SK-N-SH (cell line): ENCODE data around the gene UBAP1L. TPM values are rescaled to one million over a fixed set of nuclear protein-coding genes. Genes with fewer than 3 reads are reported as not detected.

Source experiments
- CTCF ChIA-PET: fragments of 300-600, 350-600 bp; formaldehyde crosslinking; extraction: SDS; loops from one replicate; lab custom pipeline; 2021; lab: Yijun Ruan, JAX
- POLR2A ChIA-PET: fragments of 350-600 bp; sonication (Branson Sonifier 250); formaldehyde crosslinking; extraction: SDS; loops from one replicate; lab custom pipeline; 2020; ENCODE audit warnings: antibody characterized with exemption, inconsistent platforms; lab: Yijun Ruan, JAX
- DNase-seq: peaks from one replicate; pipeline ENCODE4 v3.0.0; 2012
- H2AFZ ChIP-seq: fragments of 200-600 bp; sonication (generic); 2 replicates; pipeline ENCODE4 v1.8.1; 2016; ENCODE audit warnings: antibody characterized with exemption, mild to moderate bottlenecking, low read depth
- H3F3A ChIP-seq: fragments of 200-600 bp; sonication (generic); replicated peaks from 2 replicates; pipeline ENCODE3; 2016; ENCODE audit warnings: antibody characterized with exemption, mild to moderate bottlenecking; ENCODE audit not compliant: insufficient read depth
- H3K27ac ChIP-seq, 2 experiments: fragments of 200-500 bp in 1 of 2; fragments of 200-600 bp in 1 of 2; sonication (Bioruptor generic) in 1 of 2; sonication (generic), shearing (Covaris generic) in 1 of 2; 2 replicates each; pipeline versions ENCODE4 v1.5.1 to v1.6.1; 2014 to 2016; ENCODE audit warnings: low read depth in 2 of 2, inconsistent platforms in 1 of 2, low read length in 1 of 2, mild to moderate bottlenecking in 1 of 2, mixed read lengths in 1 of 2
- H3K27me3 ChIP-seq: fragments of 200-600 bp; sonication (generic), shearing (Covaris generic); 2 replicates; pipeline ENCODE4 v1.6.1; 2016; ENCODE audit warnings: mixed run types; ENCODE audit not compliant: insufficient read depth
- H3K36me3 ChIP-seq, 2 experiments: fragments of 200-500 bp in 1 of 2; fragments of 200-600 bp in 1 of 2; sonication (Bioruptor generic) in 1 of 2; sonication (generic) in 1 of 2; replicated peaks in 1 of 2; 2 replicates each; pipeline versions ENCODE3 to v1.5.1; 2014 to 2016; ENCODE audit warnings: low read length in 1 of 2, mild to moderate bottlenecking in 1 of 2; ENCODE audit not compliant: insufficient read depth in 2 of 2, control insufficient read depth in 1 of 2
- H3K4me1 ChIP-seq, 2 experiments: fragments of 200-500 bp in 1 of 2; fragments of 200-600 bp in 1 of 2; sonication (Bioruptor generic) in 1 of 2; sonication (generic), shearing (Covaris generic) in 1 of 2; 2 replicates each; pipeline versions ENCODE4 v1.5.1 to v1.6.1; 2014 to 2016; ENCODE audit warnings: low read depth in 1 of 2, low read length in 1 of 2, mixed run types in 1 of 2; ENCODE audit not compliant: insufficient read depth in 2 of 2, control insufficient read depth in 1 of 2
- H3K4me2 ChIP-seq: fragments of 200-600 bp; sonication (generic), shearing (Covaris generic); 2 replicates; pipeline ENCODE4 v1.6.1; 2017; ENCODE audit warnings: mixed run types
- H3K4me3 ChIP-seq, 2 experiments: fragments of 200-500 bp in 1 of 2; fragments of 200-600 bp in 1 of 2; sonication (Bioruptor generic) in 1 of 2; sonication (generic), shearing (Covaris generic) in 1 of 2; 2 replicates each; pipeline versions ENCODE4 v1.5.1 to v1.8.1; 2014 to 2016; ENCODE audit warnings: low read depth in 2 of 2, inconsistent platforms in 1 of 2, low read length in 1 of 2, mild to moderate bottlenecking in 1 of 2, mixed read lengths in 1 of 2, moderate library complexity in 1 of 2
- H3K79me2 ChIP-seq: fragments of 200-600 bp; sonication (generic); 2 replicates; pipeline ENCODE4 v1.8.1; 2017; ENCODE audit warnings: mild to moderate bottlenecking; ENCODE audit not compliant: insufficient read depth
- H3K9ac ChIP-seq: fragments of 200-600 bp; sonication (generic); 2 replicates; pipeline ENCODE4 v1.6.1; 2017; ENCODE audit warnings: mixed run types
- H3K9me2 ChIP-seq: fragments of 200-600 bp; sonication (generic); 2 replicates; pipeline ENCODE4 v1.6.1; 2017; ENCODE audit warnings: mixed run types
- H3K9me3 ChIP-seq: fragments of 200-600 bp; sonication (generic); 2 replicates; pipeline ENCODE4 v1.6.1; 2017; ENCODE audit warnings: mixed run types, mild to moderate bottlenecking, moderate library complexity
- H4K20me1 ChIP-seq: fragments of 200-600 bp; sonication (generic); 2 replicates; pipeline ENCODE4 v1.6.1; 2017; ENCODE audit warnings: mild to moderate bottlenecking, mixed run types; ENCODE audit not compliant: insufficient read depth
- EP300 ChIP-seq, 2 experiments: IDR thresholded peaks; 2 replicates each; pipeline versions ENCODE4 v1.4.0 to v1.6.1; 2012; ENCODE audit warnings: borderline replicate concordance in 1 of 2, low read depth in 1 of 2, low read length in 1 of 2
- EZH2phosphoT487 ChIP-seq: fragments of 200-600 bp; sonication (generic); IDR thresholded peaks from 2 replicates; pipeline ENCODE4 v1.6.1; 2017; ENCODE audit warnings: low read depth, mixed run types, mild to moderate bottlenecking, antibody characterized with exemption, moderate library complexity, borderline replicate concordance
- FOSL2 ChIP-seq: IDR thresholded peaks from 2 replicates; pipeline ENCODE4 v1.4.0; 2012; ENCODE audit warnings: low read depth, mild to moderate bottlenecking, moderate library complexity, borderline replicate concordance
- FOXJ3 ChIP-seq: sonication (generic); formaldehyde crosslinking; IDR thresholded peaks from 2 replicates; pipeline ENCODE4 v1.5.1; 2020; ENCODE audit warnings: mild to moderate bottlenecking, missing genetic modification reagents
- GABPA ChIP-seq: IDR thresholded peaks from 2 replicates; pipeline ENCODE4 v1.4.0; 2012; ENCODE audit warnings: low read depth, mild to moderate bottlenecking
- MEF2A ChIP-seq: IDR thresholded peaks from 2 replicates; pipeline ENCODE4 v1.4.0; 2012; ENCODE audit warnings: low read depth, borderline replicate concordance
- MXI1 ChIP-seq: IDR thresholded peaks from 2 replicates; pipeline ENCODE4 v1.6.1; 2012; ENCODE audit warnings: mild to moderate bottlenecking, low read depth, low read length, improper control_type of control experiment
- NFIC ChIP-seq: IDR thresholded peaks from 2 replicates; pipeline ENCODE4 v1.4.0; 2012; ENCODE audit warnings: borderline replicate concordance
- NRF1 ChIP-seq: IDR thresholded peaks from 2 replicates; pipeline ENCODE4 v1.6.1; 2012; ENCODE audit warnings: low read depth, mild to moderate bottlenecking, low read length
- RCOR1 ChIP-seq: fragments of 150-350 bp; IDR thresholded peaks from 2 replicates; pipeline ENCODE4 v1.6.1; 2017; ENCODE audit warnings: antibody characterized with exemption, low read length
- RXRA ChIP-seq: IDR thresholded peaks from 2 replicates; pipeline ENCODE4 v1.4.0; 2012; ENCODE audit warnings: low read depth, mild to moderate bottlenecking, borderline replicate concordance
- SIN3A ChIP-seq: IDR thresholded peaks from 2 replicates; pipeline ENCODE4 v1.6.1; 2012; ENCODE audit warnings: low read depth, mild to moderate bottlenecking, low read length, moderate library complexity, borderline replicate concordance
- SMC3 ChIP-seq: IDR thresholded peaks from 2 replicates; pipeline ENCODE4 v1.6.1; 2012; ENCODE audit warnings: low read depth, low read length, improper control_type of control experiment
- TCF12 ChIP-seq: IDR thresholded peaks from 2 replicates; pipeline ENCODE4 v1.4.0; 2012
- TEAD4 ChIP-seq: IDR thresholded peaks from 2 replicates; pipeline ENCODE4 v1.4.0; 2012; ENCODE audit warnings: mild to moderate bottlenecking, borderline replicate concordance; ENCODE audit not compliant: insufficient read depth
- YY1 ChIP-seq: IDR thresholded peaks from 2 replicates; pipeline ENCODE4 v1.4.0; 2012; ENCODE audit warnings: low read depth, mild to moderate bottlenecking
- WGBS: methylation state at CpG from one replicate; pipeline ENCODE4 v1.1.6; 2017; ENCODE audit warnings: low lambda C conversion rate; 5-methylcytosine and 5-hydroxymethylcytosine counted together
- polyA plus RNA-seq, 3 experiments: library from polyadenylated mRNA; depleted of rRNA; stranded (reverse); fragments of >200 nt; gene quantifications; 2 replicates each; pipeline ENCODE4 v1.2.3, GENCODE V29; 2012
- TF ChIP-seq, protein P1 (sequence below): fragments of 200-600 bp; sonication (generic); IDR thresholded peaks from 2 replicates; pipeline ENCODE4 v1.6.1; 2017; ENCODE audit warnings: antibody characterized with exemption, mild to moderate bottlenecking, moderate library complexity
- TF ChIP-seq, protein P2 (sequence below): fragments of 150-350 bp; IDR thresholded peaks from 2 replicates; pipeline ENCODE4 v1.6.1; 2017; ENCODE audit warnings: antibody characterized with exemption, low read length, low read depth, borderline replicate concordance
- TF ChIP-seq, protein P3 (sequence below): IDR thresholded peaks from 2 replicates; pipeline ENCODE4 v1.6.1; 2012; ENCODE audit warnings: mild to moderate bottlenecking, low read depth, low read length, moderate library complexity
- TF ChIP-seq, protein P4 (sequence below): IDR thresholded peaks from 2 replicates; pipeline ENCODE4 v1.4.0; 2012; ENCODE audit warnings: low read depth
- TF ChIP-seq, protein P5 (sequence below): IDR thresholded peaks from 2 replicates; pipeline ENCODE4 v1.4.0; 2012; ENCODE audit warnings: low read depth, borderline replicate concordance

UBAP1L gene
- polyA plus RNA-seq, 1 of the 3 experiments (the other 2 are of a cell fraction) = 1.8 TPM

DNA sequence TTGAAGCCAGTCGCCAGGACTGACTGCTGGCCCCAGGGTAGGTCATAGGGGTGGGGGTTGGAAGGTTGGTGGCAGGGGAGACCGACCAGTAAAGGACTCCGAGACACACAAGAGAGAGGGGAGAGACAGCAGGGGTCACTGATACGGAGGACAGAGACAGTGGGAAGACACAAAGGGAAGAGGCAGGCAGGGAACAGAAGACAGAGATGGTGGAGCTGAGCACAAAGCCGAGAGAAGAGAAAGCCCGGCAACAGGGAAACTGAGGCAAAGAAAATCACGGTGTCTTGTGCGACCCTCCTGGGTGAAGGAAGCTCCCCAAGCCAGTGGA is 47.7 kb downstream of the UBAP1L start (continued):
- TF ChIP-seq FOSL2 (no peak), GABPA (no peak), FOXJ3 (CRISPR knock-in tag) (no peak)

DNA sequence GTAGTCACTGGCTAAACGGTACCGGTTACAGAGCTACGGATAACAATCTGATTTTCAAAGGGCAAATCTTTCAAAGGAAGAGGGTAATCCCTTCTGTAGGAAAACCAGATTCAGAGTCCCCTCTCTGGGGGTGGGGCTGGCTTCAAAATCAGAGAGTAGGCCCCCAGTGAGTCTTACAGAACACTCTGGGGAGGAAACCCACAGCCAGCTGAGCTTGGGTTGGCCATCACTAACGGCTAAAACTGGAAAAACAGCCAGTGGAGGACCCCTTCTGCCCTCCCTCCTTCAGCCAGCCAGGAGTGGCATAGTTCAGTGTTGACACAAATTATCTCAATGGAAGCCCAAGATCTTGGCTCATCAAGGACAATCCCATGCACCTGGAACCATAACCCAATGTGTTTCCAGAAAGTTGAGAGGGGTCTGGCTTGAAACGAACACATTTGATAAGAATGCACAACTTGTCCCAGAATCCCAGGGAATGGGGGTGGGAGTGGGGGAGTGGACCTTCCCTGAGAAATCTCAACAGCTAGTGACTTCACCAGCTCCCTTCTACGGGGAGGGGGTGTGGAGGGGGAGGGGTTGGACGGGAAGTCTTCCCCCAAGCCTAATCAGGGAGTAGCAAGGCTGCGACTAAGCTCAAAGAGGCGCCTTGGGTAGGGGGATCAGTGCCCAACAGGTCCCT is 48.2 kb downstream of the UBAP1L start:
- H2AFZ ChIP-seq = no peak overlapping the region
- no peak overlapping the region for H3K9ac ChIP-seq
- DNase-seq = no peak
- no peaks in the 10 kb centered on the region for H4K20me1 ChIP-seq
- H3F3A ChIP-seq = peaks cover 4% of the 10 kb centered on the region
- POLR2A ChIA-PET = no interaction called here
- CTCF ChIA-PET = interaction anchor here (0.9 to 9.5 kb wide), 9 partner anchors 12 to 50 kb away, joined by 3 to 88 read pairs (median 4); no protein-coding TSS in a partner anchor
- H3K9me3 ChIP-seq = no peaks in the 10 kb centered on the region
- 79% methylated on average over 6 of the region's 9 CpGs for WGBS
- TF ChIP-seq NRF1 = no peak
- no peak for TF ChIP-seq NFIC
- no peak for TF ChIP-seq TEAD4
- TF ChIP-seq, protein P1, sequence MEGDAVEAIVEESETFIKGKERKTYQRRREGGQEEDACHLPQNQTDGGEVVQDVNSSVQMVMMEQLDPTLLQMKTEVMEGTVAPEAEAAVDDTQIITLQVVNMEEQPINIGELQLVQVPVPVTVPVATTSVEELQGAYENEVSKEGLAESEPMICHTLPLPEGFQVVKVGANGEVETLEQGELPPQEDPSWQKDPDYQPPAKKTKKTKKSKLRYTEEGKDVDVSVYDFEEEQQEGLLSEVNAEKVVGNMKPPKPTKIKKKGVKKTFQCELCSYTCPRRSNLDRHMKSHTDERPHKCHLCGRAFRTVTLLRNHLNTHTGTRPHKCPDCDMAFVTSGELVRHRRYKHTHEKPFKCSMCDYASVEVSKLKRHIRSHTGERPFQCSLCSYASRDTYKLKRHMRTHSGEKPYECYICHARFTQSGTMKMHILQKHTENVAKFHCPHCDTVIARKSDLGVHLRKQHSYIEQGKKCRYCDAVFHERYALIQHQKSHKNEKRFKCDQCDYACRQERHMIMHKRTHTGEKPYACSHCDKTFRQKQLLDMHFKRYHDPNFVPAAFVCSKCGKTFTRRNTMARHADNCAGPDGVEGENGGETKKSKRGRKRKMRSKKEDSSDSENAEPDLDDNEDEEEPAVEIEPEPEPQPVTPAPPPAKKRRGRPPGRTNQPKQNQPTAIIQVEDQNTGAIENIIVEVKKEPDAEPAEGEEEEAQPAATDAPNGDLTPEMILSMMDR = no peak
- no peak for TF ChIP-seq MEF2A
- TF ChIP-seq YY1 = no peak
- TF ChIP-seq FOXJ3 (CRISPR knock-in tag) = no peak
- TF ChIP-seq EP300 (IDR thresholded peaks at IDR 0.05; ENCODE audit: borderline replicate concordance in 1 of 2, low read depth in 1 of 2, low read length in 1 of 2) = no peak
- no peak for TF ChIP-seq RXRA
- no peak for TF ChIP-seq EZH2phosphoT487
- no peak for TF ChIP-seq SIN3A
- TF ChIP-seq, protein P2, sequence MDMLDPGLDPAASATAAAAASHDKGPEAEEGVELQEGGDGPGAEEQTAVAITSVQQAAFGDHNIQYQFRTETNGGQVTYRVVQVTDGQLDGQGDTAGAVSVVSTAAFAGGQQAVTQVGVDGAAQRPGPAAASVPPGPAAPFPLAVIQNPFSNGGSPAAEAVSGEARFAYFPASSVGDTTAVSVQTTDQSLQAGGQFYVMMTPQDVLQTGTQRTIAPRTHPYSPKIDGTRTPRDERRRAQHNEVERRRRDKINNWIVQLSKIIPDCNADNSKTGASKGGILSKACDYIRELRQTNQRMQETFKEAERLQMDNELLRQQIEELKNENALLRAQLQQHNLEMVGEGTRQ = no peak
- TF ChIP-seq, protein P3, sequence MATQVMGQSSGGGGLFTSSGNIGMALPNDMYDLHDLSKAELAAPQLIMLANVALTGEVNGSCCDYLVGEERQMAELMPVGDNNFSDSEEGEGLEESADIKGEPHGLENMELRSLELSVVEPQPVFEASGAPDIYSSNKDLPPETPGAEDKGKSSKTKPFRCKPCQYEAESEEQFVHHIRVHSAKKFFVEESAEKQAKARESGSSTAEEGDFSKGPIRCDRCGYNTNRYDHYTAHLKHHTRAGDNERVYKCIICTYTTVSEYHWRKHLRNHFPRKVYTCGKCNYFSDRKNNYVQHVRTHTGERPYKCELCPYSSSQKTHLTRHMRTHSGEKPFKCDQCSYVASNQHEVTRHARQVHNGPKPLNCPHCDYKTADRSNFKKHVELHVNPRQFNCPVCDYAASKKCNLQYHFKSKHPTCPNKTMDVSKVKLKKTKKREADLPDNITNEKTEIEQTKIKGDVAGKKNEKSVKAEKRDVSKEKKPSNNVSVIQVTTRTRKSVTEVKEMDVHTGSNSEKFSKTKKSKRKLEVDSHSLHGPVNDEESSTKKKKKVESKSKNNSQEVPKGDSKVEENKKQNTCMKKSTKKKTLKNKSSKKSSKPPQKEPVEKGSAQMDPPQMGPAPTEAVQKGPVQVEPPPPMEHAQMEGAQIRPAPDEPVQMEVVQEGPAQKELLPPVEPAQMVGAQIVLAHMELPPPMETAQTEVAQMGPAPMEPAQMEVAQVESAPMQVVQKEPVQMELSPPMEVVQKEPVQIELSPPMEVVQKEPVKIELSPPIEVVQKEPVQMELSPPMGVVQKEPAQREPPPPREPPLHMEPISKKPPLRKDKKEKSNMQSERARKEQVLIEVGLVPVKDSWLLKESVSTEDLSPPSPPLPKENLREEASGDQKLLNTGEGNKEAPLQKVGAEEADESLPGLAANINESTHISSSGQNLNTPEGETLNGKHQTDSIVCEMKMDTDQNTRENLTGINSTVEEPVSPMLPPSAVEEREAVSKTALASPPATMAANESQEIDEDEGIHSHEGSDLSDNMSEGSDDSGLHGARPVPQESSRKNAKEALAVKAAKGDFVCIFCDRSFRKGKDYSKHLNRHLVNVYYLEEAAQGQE = no peak
- no peak for TF ChIP-seq TCF12
- TF ChIP-seq, protein P4, sequence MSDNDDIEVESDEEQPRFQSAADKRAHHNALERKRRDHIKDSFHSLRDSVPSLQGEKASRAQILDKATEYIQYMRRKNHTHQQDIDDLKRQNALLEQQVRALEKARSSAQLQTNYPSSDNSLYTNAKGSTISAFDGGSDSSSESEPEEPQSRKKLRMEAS = no peak
- no peak for TF ChIP-seq FOSL2
- TF ChIP-seq MXI1 = no peak
- TF ChIP-seq, protein P5, sequence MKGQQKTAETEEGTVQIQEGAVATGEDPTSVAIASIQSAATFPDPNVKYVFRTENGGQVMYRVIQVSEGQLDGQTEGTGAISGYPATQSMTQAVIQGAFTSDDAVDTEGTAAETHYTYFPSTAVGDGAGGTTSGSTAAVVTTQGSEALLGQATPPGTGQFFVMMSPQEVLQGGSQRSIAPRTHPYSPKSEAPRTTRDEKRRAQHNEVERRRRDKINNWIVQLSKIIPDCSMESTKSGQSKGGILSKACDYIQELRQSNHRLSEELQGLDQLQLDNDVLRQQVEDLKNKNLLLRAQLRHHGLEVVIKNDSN = no peak
- TF ChIP-seq SMC3 = no peak
- no peak for TF ChIP-seq RCOR1
- no peak overlapping the region for H3K4me3 ChIP-seq
- peaks cover 9% of the 10 kb centered on the region; the same call in 1 of the 2 replicates for H3K27me3 ChIP-seq
- H3K36me3 ChIP-seq = no peaks in the 10 kb centered on the region
- H3K79me2 ChIP-seq = no peaks in the 10 kb centered on the region
- no peak overlapping the region for H3K4me2 ChIP-seq
- H3K4me1 ChIP-seq = peaks cover 0 to 7% of the 10 kb centered on the region in 2 experiments; a peak in 1 of 4 replicates
- H3K9me2 ChIP-seq = no peaks in the 10 kb centered on the region
- no peak overlapping the region for H3K27ac ChIP-seq
